COLO668 (cell line): ENCODE data around the gene BICRA.
A peak's percentile ranks its signal among the peaks of the same experiment; 100 is the strongest.

Source experiments
- DNase-seq: peaks from one replicate; lab custom pipeline; 2025; ENCODE audit not compliant: unreplicated experiment; lab: John Stamatoyannopoulos, UW

Gene BICRA

GRCh38 chr19:47686679-47687450, 77.9 kb downstream of the BICRA start:
- DNase-seq, result no peak

- no peak for DNase-seq
These were observed 79.0 kb downstream of the BICRA start for GRCh38 chr19:47687906-47688305.

DNA sequence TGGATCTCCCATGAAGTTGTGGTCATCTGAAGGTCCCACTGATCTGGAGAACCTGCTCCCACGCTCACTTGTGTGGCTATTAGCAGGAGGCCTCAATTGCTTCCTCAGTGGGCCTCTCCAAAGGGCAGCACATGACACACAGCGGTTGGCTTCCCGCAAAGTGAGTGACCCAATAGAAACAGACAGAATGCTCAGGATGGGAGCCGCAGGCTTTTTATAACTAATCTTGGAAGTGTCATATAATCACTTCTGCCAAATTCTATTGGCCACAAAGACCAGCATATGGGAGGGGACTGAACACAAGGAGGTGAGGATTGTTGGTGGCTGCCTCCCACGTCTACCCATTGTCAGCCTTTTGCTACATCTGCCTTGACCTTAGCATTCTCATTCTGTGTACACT, 82.2 kb downstream of the BICRA start:
- no peak for DNase-seq

DNA sequence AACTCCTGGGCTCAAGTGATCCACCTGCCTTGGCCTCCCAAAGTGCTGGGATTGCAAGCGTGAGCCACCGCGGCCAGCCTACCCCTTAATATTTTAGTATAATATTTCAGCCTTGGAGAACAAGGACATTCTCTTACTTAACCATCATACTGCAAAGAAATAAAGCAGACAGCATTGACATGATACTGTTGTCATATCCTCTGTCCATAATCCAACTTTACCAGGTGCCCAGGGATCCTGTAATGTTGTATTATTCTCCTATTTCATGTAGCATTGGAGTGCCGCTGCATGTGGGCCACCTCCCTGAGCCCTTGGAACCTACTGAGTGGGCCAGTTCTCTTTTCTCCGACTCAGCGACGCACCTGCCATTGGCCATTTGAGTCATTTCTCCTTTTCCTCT, 82.8 kb downstream of the BICRA start:
- no peak for DNase-seq

DNA sequence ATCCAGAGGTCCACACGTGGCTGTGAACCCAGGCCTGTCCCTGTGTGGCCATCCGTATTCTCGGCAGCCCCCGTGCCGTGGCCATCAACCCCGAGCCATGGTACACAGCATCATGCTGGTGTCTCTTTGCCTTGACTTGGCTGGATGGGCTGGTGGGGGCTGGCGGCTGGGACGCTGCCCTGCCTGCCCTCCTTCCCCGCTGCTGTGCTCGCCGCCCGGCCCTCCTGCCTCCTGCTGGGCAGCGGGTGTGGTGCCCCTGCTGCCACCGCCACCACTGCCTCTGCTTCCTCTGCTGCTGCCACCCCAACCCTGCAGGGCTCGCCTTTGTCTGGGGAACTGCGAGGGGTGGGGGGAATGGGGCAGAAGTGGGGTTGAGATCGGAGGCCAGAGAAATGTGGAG, 84.6 kb downstream of the BICRA start:
- no peak for DNase-seq

GRCh38 chr19:47693903-47694302, 85.0 kb downstream of the BICRA start:
- DNase-seq, result no peak

GRCh38 chr19:47694466-47695273, 85.7 kb downstream of the BICRA start:
- no peak for DNase-seq

DNA sequence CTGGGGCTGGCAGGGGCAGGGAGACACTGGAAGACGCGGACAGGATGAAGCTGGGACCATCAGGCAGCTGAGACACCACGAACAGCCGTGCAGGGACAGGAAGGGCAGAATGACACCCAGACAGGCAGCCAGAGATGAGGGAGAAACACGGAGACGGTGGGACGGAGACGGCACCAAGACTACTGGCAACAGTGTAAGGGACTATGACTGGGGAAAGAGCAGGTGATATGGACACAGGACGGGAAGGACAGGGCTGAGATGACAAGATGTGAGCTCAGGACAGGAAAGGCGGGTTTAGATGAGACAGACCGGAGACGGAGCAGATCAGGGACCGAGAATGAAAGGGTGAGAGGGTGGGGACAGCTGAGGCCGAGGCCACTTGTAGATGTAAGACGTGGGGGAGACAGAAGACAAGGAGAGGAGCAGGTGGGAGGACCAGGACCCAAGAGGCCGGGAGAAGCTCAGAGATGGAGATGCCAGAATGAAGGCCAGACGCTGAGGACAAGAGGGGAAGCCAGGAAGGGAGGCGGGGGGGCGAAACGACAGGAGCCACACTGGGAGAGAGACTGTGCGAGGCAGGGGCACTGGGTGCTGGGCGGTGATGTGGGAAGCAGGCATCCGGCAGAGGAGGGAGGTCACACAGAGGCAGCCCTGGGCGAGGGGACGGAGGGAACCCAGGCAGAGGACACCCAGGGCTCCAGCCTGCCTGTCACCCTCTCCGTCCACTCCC, 86.8 kb downstream of the BICRA start:
- DNase-seq, result no peak

DNA sequence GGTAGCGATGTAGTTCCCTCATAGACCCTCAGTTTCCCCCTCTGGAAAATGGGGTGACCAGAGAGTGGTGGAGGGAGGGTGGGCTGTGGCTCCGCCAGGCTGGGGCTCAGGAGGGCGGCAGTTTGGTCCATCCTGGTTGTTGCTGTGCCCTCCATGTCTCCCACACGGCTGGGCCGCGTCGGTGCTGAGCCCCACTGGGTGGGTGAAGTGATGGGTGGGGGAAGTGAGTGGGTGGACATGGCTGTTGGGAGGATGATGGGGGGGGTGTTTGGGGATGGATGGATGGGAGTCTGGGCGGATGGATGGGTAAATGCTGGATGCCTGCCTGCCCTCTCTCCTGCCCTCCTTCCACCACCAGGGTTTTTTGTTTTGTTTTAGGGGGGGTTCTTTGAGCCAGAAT, 87.7 kb downstream of the BICRA start:
- no peak for DNase-seq

- DNase-seq, result peak; percentile 71
These were observed 89.1 kb downstream of the BICRA start for GRCh38 chr19:47697863-47698609.

GRCh38 chr19:47698631-47699359, 89.9 kb downstream of the BICRA start:
- DNase-seq, result no peak

GRCh38 chr19:47699360-47699917, 90.5 kb downstream of the BICRA start:
- peak; percentile 41 for DNase-seq

GRCh38 chr19:47700934-47701716, 92.2 kb downstream of the BICRA start:
- DNase-seq, result no peak

- DNase-seq, result no peak
These were observed 93.0 kb downstream of the BICRA start for GRCh38 chr19:47701717-47702552.

- DNase-seq, result no peak
These were observed 93.7 kb downstream of the BICRA start for GRCh38 chr19:47702671-47703070.

DNA sequence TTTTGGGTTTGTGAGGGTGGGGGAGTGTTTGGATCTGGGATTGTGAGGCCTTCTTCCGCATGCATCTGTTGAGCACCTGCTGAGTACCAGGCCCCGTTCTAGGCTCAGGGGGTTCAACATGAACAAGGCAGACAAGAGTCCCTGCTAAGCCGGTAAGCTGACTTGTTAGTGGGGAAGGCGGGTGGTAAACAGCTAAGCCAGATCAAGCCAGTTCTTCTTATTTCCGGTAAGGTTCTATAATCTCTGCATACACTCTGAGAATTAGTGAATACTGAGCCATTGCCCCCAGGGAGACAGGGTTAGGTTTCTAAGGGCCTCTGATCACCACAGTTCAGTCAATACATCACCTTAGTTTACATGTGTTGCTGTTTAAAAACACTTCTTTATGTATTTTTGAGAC, 94.4 kb downstream of the BICRA start:
- DNase-seq, result no peak

DNA sequence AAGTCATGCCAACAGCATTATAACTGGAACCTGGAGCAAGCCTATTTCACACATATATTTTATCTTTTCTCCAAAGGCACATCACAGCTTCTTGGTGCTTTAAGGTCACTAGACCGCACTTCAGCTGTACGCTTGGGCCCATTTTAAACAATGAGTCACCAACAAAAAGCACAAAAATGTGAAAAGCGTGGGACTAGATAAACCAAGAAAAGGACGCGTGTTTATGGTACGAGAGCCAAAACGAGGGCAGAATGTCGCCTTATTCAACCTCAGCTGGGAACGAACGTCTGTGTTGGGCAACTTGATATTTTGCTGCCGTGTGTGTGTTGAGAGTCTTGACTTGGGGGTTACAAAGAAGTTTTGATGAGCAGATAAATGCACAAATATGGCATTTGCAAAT, 95.1 kb downstream of the BICRA start:
- no peak for DNase-seq

DNA sequence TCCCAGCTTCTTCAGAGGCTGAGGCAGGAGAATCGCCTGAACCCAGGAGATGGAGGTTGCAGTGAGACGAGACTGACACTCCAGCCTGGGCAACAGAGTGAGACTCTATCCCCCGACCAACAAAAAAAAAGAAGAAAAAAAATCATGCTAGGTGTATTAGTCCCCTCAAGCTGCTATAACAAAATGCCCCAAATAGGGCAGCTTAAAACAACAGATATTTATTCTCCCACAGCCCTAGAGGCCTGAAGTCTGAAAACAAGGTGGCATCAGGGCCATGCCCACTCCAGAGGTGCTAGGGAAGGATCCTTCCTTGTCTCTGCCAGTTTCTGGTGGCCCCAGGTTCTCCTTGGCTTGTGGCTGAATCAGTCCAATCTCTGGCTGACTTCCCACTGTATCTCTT, 95.7 kb downstream of the BICRA start:
- DNase-seq, result no peak
